ENCODE results near the gene SCFD1.

GRCh38 chr14:30757082-30757481, 135.0 kb downstream of the SCFD1 start:
- TF ChIP-seq CTCF (IDR thresholded peaks at IDR 0.05) = no peak
- TF ChIP-seq POLR2A (IDR thresholded peaks at IDR 0.05) = no peak

Measured in esophagus squamous epithelium (tissue), 4 donors.